Esophagus squamous epithelium (tissue), 5 donors: ENCODE data around the gene TULP3. TPM values are rescaled to one million over a fixed set of nuclear protein-coding genes. Genes with fewer than 3 reads are reported as not detected.
A peak's percentile ranks its signal among the peaks of the same experiment; 100 is the strongest.

Experiments
- DNase-seq: peaks from one replicate; lab custom pipeline; 2025; lab: John Stamatoyannopoulos, UW
- H3K27ac ChIP-seq, 4 donors: fragments of 200-600 bp; sonication (generic); one replicate each; pipeline ENCODE4 v1.5.1; 2016 to 2019; ENCODE audit warnings: mild to moderate bottlenecking in 1 of 4
- H3K27me3 ChIP-seq, 4 donors: fragments of 200-600 bp; sonication (generic); 1 replicate in 3 of 4; 2 replicates in 1 of 4; pipeline versions ENCODE4 v1.5.1 to v1.6.0; 2017 to 2021; ENCODE audit warnings: antibody characterized with exemption in 1 of 4
- H3K36me3 ChIP-seq, 3 donors: fragments of 200-600 bp; sonication (generic); one replicate each; pipeline ENCODE4 v1.5.1; 2016 to 2019
- H3K4me1 ChIP-seq, 3 donors: fragments of 200-600 bp; sonication (generic); one replicate each; pipeline ENCODE4 v1.5.1; 2017 to 2019
- H3K4me3 ChIP-seq, 4 donors: fragments of 200-600 bp; sonication (generic); 1 replicate in 3 of 4; 2 replicates in 1 of 4; pipeline ENCODE4 v1.5.1; 2016 to 2019; ENCODE audit warnings: mild to moderate bottlenecking in 2 of 4, moderate library complexity in 1 of 4
- H3K9me3 ChIP-seq, 3 donors: fragments of 200-600 bp; sonication (generic); one replicate each; pipeline ENCODE4 v1.5.1; 2016 to 2019
- POLR2A ChIP-seq, 4 donors: fragments of 450-650 bp; IDR thresholded peaks; one replicate each; pipeline ENCODE4 v1.6.1; 2017; ENCODE audit warnings: antibody characterized with exemption in 4 of 4, mild to moderate bottlenecking in 4 of 4, moderate library complexity in 3 of 4
- WGBS, 2 donors: methylation state at CpG; one replicate each; pipeline ENCODE4 v1.1.5; 2018; 5-methylcytosine and 5-hydroxymethylcytosine counted together
- intact Hi-C: fragments of 100-400 bp; cut with DNase I; formaldehyde crosslinking; loops from one replicate; pipeline ENCODE4 v1.15.0; 2022
- total RNA-seq, 4 donors: library from RNA; depleted of rRNA; stranded (reverse); fragments of >200 nt; gene quantifications; one replicate each; pipeline ENCODE4 v1.1.0, GENCODE V29; 2016
- TF ChIP-seq, protein P1 (sequence below), 6 experiments: fragments of 450-650 bp in 4 of 6; fragments of 200-600 bp in 2 of 6; sonication (generic) in 2 of 6; IDR thresholded peaks; one replicate each; pipeline ENCODE4 v1.5.1; 2016 to 2019; ENCODE audit warnings: antibody characterized with exemption in 6 of 6, mild to moderate bottlenecking in 4 of 6, moderate library complexity in 4 of 6
- donor health status: DM: yes; HTN: yes; CAD: no.

The TULP3 gene
- total RNA-seq, 4 donors from 2014 or later = 13.1 to 26.1 (median 19.8) TPM

DNA sequence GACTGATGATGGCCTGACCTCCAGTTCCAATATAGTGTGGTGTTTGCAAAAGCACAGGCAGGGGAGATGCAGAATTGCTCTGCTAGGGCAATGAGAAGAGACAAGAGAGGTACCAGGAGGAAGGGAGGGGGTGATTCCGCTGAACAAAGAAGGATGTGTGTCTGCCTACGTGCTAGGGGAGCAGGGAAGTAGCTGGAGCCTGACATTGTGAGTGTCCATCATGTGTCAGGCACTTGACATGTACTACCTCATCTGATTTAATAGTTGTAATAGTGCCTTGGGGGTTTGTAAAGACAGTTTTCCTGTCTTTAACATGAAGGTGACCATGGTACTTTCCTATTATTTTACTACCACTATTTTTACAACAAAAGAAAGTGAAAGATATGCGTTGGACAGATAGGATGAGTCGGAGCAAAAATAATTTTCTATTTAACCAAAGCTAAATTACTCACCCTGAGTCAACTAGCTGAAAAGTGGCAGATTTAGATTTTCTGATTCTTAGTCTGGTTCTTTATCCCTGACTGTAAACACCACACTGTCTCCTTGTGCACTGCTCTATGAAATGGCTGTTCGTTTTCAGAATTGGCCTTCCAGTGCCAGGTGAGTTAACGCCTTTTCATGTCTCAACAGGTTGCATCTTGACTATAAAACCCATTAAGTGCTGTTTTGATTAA, 34.8 kb downstream of the TULP3 start:
- intact Hi-C loops = no loop called here
- peaks cover 5 to 98% (median 23%) of the 10 kb centered on the region in 3 donors for H3K36me3 ChIP-seq
- peaks cover 0 to 16% (median 4%) of the 10 kb centered on the region in 3 donors for H3K4me1 ChIP-seq
- DNase-seq = no peak
- TF ChIP-seq POLR2A (IDR thresholded peaks at IDR 0.05) = no peak
- TF ChIP-seq, protein P1, sequence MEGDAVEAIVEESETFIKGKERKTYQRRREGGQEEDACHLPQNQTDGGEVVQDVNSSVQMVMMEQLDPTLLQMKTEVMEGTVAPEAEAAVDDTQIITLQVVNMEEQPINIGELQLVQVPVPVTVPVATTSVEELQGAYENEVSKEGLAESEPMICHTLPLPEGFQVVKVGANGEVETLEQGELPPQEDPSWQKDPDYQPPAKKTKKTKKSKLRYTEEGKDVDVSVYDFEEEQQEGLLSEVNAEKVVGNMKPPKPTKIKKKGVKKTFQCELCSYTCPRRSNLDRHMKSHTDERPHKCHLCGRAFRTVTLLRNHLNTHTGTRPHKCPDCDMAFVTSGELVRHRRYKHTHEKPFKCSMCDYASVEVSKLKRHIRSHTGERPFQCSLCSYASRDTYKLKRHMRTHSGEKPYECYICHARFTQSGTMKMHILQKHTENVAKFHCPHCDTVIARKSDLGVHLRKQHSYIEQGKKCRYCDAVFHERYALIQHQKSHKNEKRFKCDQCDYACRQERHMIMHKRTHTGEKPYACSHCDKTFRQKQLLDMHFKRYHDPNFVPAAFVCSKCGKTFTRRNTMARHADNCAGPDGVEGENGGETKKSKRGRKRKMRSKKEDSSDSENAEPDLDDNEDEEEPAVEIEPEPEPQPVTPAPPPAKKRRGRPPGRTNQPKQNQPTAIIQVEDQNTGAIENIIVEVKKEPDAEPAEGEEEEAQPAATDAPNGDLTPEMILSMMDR (IDR thresholded peaks at IDR 0.05) = no peak
- no peaks in the 10 kb centered on the region for H3K9me3 ChIP-seq
- 36 to 51% methylated on average over 6 of the region's 6 CpGs for WGBS, 2 donors
- H3K27ac ChIP-seq = peak overlapping the region in 2 of 4 donors; percentile 28 to 31
- H3K4me3 ChIP-seq = no peak overlapping the region
- no peaks in the 10 kb centered on the region for H3K27me3 ChIP-seq

DNA sequence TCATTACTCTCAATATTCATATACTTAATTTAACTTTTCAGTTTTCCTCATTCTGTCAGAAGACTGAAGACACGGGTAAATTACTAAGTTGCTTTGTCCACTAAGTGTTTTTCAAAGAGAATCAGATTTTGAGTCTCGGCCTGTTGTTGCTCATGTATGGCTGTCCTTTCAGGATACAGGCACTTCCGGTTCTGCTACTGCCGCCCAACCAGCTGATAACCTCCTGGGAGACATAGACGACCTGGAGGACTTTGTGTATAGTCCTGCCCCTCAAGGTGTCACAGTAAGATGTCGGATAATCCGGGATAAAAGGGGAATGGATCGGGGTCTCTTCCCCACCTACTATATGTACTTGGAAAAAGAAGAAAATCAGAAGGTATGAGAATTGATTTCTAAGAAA, 40.2 kb downstream of the TULP3 start:
- H3K27ac ChIP-seq = no peak overlapping the region
- H3K4me3 ChIP-seq = no peak overlapping the region
- 83 to 92% methylated on average over 7 to 8 of the region's 8 CpGs for WGBS, 2 donors
- H3K9me3 ChIP-seq = no peaks in the 10 kb centered on the region
- H3K4me1 ChIP-seq = peaks cover 0 to 5% (median 0%) of the 10 kb centered on the region in 3 donors
- TF ChIP-seq, protein P1 (IDR thresholded peaks at IDR 0.05) = no peak
- no peak for TF ChIP-seq POLR2A (IDR thresholded peaks at IDR 0.05)
- intact Hi-C loops = no loop called here
- peaks cover 10 to 99% (median 30%) of the 10 kb centered on the region in 3 donors for H3K36me3 ChIP-seq
- H3K27me3 ChIP-seq = no peaks in the 10 kb centered on the region
- no peak for DNase-seq

- H3K4me3 ChIP-seq = no peak overlapping the region
- H3K36me3 ChIP-seq = peaks cover 12 to 100% (median 29%) of the 10 kb centered on the region in 3 donors
- no peak overlapping the region for H3K27ac ChIP-seq
- H3K27me3 ChIP-seq = no peaks in the 10 kb centered on the region
- 93 to 96% methylated on average over 6 of the region's 6 CpGs for WGBS, 2 donors
- no peaks in the 10 kb centered on the region for H3K4me1 ChIP-seq
- no peak for TF ChIP-seq POLR2A (IDR thresholded peaks at IDR 0.05)
- TF ChIP-seq, protein P1 (IDR thresholded peaks at IDR 0.05) = no peak
- intact Hi-C loops = no loop called here
- H3K9me3 ChIP-seq = no peaks in the 10 kb centered on the region
- no peak for DNase-seq
These were observed 42.9 kb downstream of the TULP3 start for GRCh38 chr12:2933586-2933985.

DNA sequence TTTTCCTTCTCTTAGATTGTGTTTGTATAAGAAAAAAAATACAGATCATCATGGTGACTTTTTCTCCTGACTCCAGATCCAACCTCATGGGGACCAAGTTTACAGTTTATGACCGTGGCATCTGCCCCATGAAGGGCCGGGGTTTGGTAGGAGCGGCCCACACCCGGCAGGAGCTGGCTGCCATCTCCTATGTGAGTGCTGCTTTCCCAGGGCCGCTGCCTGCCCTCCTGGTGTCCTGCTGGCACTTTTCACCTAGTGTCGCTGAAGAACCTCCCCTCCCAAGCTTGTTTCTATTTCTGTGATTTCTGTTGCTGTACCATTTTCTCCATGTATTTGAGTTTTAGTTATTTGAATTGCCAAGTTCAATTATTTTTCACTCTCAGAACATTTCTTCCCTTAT, 43.7 kb downstream of the TULP3 start:
- no peak for DNase-seq
- no peak for TF ChIP-seq POLR2A (IDR thresholded peaks at IDR 0.05)
- TF ChIP-seq, protein P1 (IDR thresholded peaks at IDR 0.05) = no peak
- peaks cover 15 to 100% (median 34%) of the 10 kb centered on the region in 3 donors for H3K36me3 ChIP-seq
- no peaks in the 10 kb centered on the region for H3K27me3 ChIP-seq
- intact Hi-C loops = no loop called here
- whole genome bisulfite sequencing, 2 donors = 90 to 99% methylated on average over 6 of the region's 6 CpGs
- no peaks in the 10 kb centered on the region for H3K4me1 ChIP-seq
- H3K4me3 ChIP-seq = no peak overlapping the region
- no peaks in the 10 kb centered on the region for H3K9me3 ChIP-seq
- no peak overlapping the region for H3K27ac ChIP-seq

GRCh38 chr12:2936301-2936700, 45.6 kb downstream of the TULP3 start:
- DNase-seq = no peak
- Histone ChIP-seq H3K36me3 (peaks cover 13 to 100% (median 44%) of the 10 kb centered on the region in 3 donors), H3K9me3 (no peaks in the 10 kb centered on the region), H3K4me3 (no peak overlapping the region), H3K27ac (no peak overlapping the region), H3K27me3 (no peaks in the 10 kb centered on the region), H3K4me1 (no peaks in the 10 kb centered on the region)
- WGBS, 2 donors = 83 to 91% methylated on average over 5 to 11 of the region's 11 CpGs
- intact Hi-C loops = no loop called here
- no peak for TF ChIP-seq POLR2A (IDR thresholded peaks at IDR 0.05)
- TF ChIP-seq, protein P1 (IDR thresholded peaks at IDR 0.05) = no peak
